H9 (cell line): ENCODE measurements around the gene CACNA2D3. TPM values are rescaled to one million over a fixed set of nuclear protein-coding genes. Genes with fewer than 3 reads are reported as not detected.

Experiments used
- DNase-seq: peaks from one replicate; pipeline ENCODE4 v3.0.0-alpha.2; 2017
- H2AFZ ChIP-seq: one replicate; pipeline ENCODE4 v1.6.1; 2013; ENCODE audit warnings: mild to moderate bottlenecking, low read length, control low read depth, moderate library complexity
- H2AK5ac ChIP-seq: 2 replicates; pipeline ENCODE4 v1.6.1; 2013; ENCODE audit warnings: low read length, control low read depth, mixed read lengths; ENCODE audit not compliant: insufficient read length
- H2BK120ac ChIP-seq: one replicate; pipeline ENCODE4 v1.6.1; 2013; ENCODE audit warnings: low read depth, mild to moderate bottlenecking, low read length, control low read depth, inconsistent platforms; ENCODE audit not compliant: poor library complexity, severe bottlenecking
- H2BK12ac ChIP-seq: 2 replicates; pipeline ENCODE4 v1.6.1; 2013; ENCODE audit warnings: low read length, control low read depth, mixed read lengths, low read depth; ENCODE audit not compliant: insufficient read length
- H2BK15ac ChIP-seq: 2 replicates; pipeline ENCODE4 v1.6.1; 2013; ENCODE audit warnings: low read depth, low read length, control low read depth
- H2BK20ac ChIP-seq: one replicate; pipeline ENCODE4 v1.6.1; 2013; ENCODE audit warnings: low read depth, mild to moderate bottlenecking, low read length, control low read depth, inconsistent platforms; ENCODE audit not compliant: poor library complexity, severe bottlenecking
- H2BK5ac ChIP-seq: 2 replicates; pipeline ENCODE4 v1.6.1; 2013; ENCODE audit warnings: low read length, control low read depth, mixed read lengths; ENCODE audit not compliant: insufficient read length
- H3K14ac ChIP-seq: 2 replicates; pipeline ENCODE4 v1.6.1; 2013; ENCODE audit warnings: low read length, control low read depth; ENCODE audit not compliant: insufficient read depth
- H3K18ac ChIP-seq: 2 replicates; pipeline ENCODE4 v1.6.1; 2013; ENCODE audit warnings: low read depth, mild to moderate bottlenecking, mixed read lengths, low read length, control low read depth; ENCODE audit not compliant: insufficient read length
- H3K23ac ChIP-seq: 2 replicates; pipeline ENCODE4 v1.6.1; 2013; ENCODE audit warnings: low read length, control low read depth, mixed read lengths, low read depth; ENCODE audit not compliant: insufficient read length
- H3K23me2 ChIP-seq: 2 replicates; pipeline ENCODE4 v1.6.1; 2013; ENCODE audit warnings: low read depth, mild to moderate bottlenecking, mixed read lengths, low read length, control low read depth; ENCODE audit not compliant: insufficient read length, poor library complexity, severe bottlenecking
- H3K27ac ChIP-seq: 2 replicates; pipeline ENCODE4 v1.5.1; 2013; ENCODE audit warnings: low read length, control low read depth, mixed read lengths, low read depth; ENCODE audit not compliant: insufficient read length
- H3K27me3 ChIP-seq: 2 replicates; pipeline ENCODE4 v1.6.1; 2013; ENCODE audit warnings: low read length, control low read depth, inconsistent platforms; ENCODE audit not compliant: insufficient read depth
- H3K4ac ChIP-seq: 2 replicates; pipeline ENCODE4 v1.6.1; 2013; ENCODE audit warnings: low read depth, mild to moderate bottlenecking, control low read depth, inconsistent platforms, low read length, moderate library complexity
- H3K4me1 ChIP-seq: 2 replicates; pipeline ENCODE4 v1.6.1; 2013; ENCODE audit warnings: low read length, control low read depth, inconsistent platforms; ENCODE audit not compliant: insufficient read depth
- H3K4me2 ChIP-seq: 2 replicates; pipeline ENCODE4 v1.6.1; 2013; ENCODE audit warnings: low read length, control low read depth, mixed read lengths; ENCODE audit not compliant: insufficient read length, insufficient read depth
- H3K56ac ChIP-seq: 2 replicates; pipeline ENCODE4 v1.6.1; 2013; ENCODE audit warnings: low read depth, mild to moderate bottlenecking, mixed read lengths, low read length, control low read depth; ENCODE audit not compliant: insufficient read length
- H3K79me1 ChIP-seq: 2 replicates; pipeline ENCODE4 v1.6.1; 2013; ENCODE audit warnings: low read depth, mild to moderate bottlenecking, moderate library complexity, low read length, control low read depth, inconsistent platforms; ENCODE audit not compliant: insufficient read depth, poor library complexity, severe bottlenecking
- H3K79me2 ChIP-seq: 2 replicates; pipeline ENCODE4 v1.6.1; 2013; ENCODE audit warnings: low read length, control low read depth, inconsistent platforms; ENCODE audit not compliant: insufficient read depth
- H3K9ac ChIP-seq: 2 replicates; pipeline ENCODE4 v1.6.1; 2013; ENCODE audit warnings: low read length, control low read depth, mixed read lengths; ENCODE audit not compliant: insufficient read length; ENCODE audit errors: extremely low read depth
- H3K9me3 ChIP-seq: one replicate; pipeline ENCODE4 v1.6.1; 2013; ENCODE audit warnings: low read depth, low read length, inconsistent platforms; ENCODE audit not compliant: control insufficient read depth
- H3T11ph ChIP-seq: one replicate; pipeline ENCODE4 v1.6.1; 2013; ENCODE audit warnings: mild to moderate bottlenecking, low read length, control low read depth, inconsistent platforms
- H4K20me1 ChIP-seq: one replicate; pipeline ENCODE4 v1.6.1; 2013; ENCODE audit not compliant: control insufficient read depth, insufficient read length, insufficient read depth
- H4K5ac ChIP-seq: 2 replicates; pipeline ENCODE4 v1.6.1; 2013; ENCODE audit warnings: low read depth, mild to moderate bottlenecking, mixed read lengths, low read length, control low read depth; ENCODE audit not compliant: insufficient read length
- H4K8ac ChIP-seq: replicated peaks from 2 replicates; pipeline ENCODE4 v1.6.1; 2013; ENCODE audit warnings: low read length, control low read depth, mixed read lengths, low read depth; ENCODE audit not compliant: insufficient read length
- H4K91ac ChIP-seq: 2 replicates; pipeline ENCODE4 v1.6.1; 2013; ENCODE audit warnings: low read depth, mild to moderate bottlenecking, moderate library complexity, mixed read lengths, low read length, control low read depth; ENCODE audit not compliant: insufficient read length
- H3K27ac Mint-ChIP-seq, 3 experiments: 2 replicates in 2 of 3; 3 replicates in 1 of 3; pipeline ENCODE4 v1.8.0; 2020 to 2021; ENCODE audit warnings: mixed read lengths in 3 of 3, mild to moderate bottlenecking in 1 of 3, moderate library complexity in 1 of 3
- H3K27me3 Mint-ChIP-seq: 2 replicates; pipeline ENCODE4 v1.8.0; 2021; ENCODE audit warnings: low read depth, mild to moderate bottlenecking, moderate library complexity, mixed read lengths
- H3K36me3 Mint-ChIP-seq, 3 experiments: 2 replicates in 2 of 3; 3 replicates in 1 of 3; pipeline ENCODE4 v1.8.0; 2020 to 2021; ENCODE audit warnings: low read depth in 3 of 3, mixed read lengths in 3 of 3; ENCODE audit not compliant: insufficient read depth in 1 of 3
- H3K4me1 Mint-ChIP-seq, 2 experiments: 2 replicates each; pipeline ENCODE4 v1.8.0; 2020; ENCODE audit warnings: mixed read lengths in 2 of 2
- H3K4me3 Mint-ChIP-seq, 2 experiments: 2 replicates in 1 of 2; 3 replicates in 1 of 2; pipeline ENCODE4 v1.8.0; 2020 to 2021; ENCODE audit warnings: mild to moderate bottlenecking in 2 of 2, mixed read lengths in 2 of 2, moderate library complexity in 1 of 2
- H3K9me3 Mint-ChIP-seq, 2 experiments: 2 replicates in 1 of 2; 3 replicates in 1 of 2; pipeline ENCODE4 v1.8.0; 2020; ENCODE audit warnings: mild to moderate bottlenecking in 2 of 2, mixed read lengths in 2 of 2, moderate library complexity in 1 of 2
- WGBS: extraction: QIAGEN DNeasy Blood & Tissue Kit; methylation state at CpG from one replicate; pipeline ENCODE4 v1.1.7; 2013; ENCODE audit warnings: missing lambda C conversion rate, low lambda C conversion rate, mixed read lengths; ENCODE audit not compliant: insufficient read length; ENCODE audit errors: extremely low coverage; 5-methylcytosine and 5-hydroxymethylcytosine counted together
- total RNA-seq: library from RNA; stranded (reverse); gene quantifications from 2 replicates; pipeline ENCODE4 v1.2.1, GENCODE V29; 2021
- TF ChIP-seq, protein P1 (sequence below): fragments of 200-600 bp; sonication (generic); conservative IDR thresholded peaks from 3 replicates; pipeline ENCODE4 v1.8.0; 2021; ENCODE audit warnings: antibody characterized with exemption, mild to moderate bottlenecking

CACNA2D3 gene
- total RNA-seq, 1 experiment from 2014 or later, result 3.2 TPM

GRCh38 chr3:54366839-54367238 is 244.5 kb downstream of the CACNA2D3 start:
- no peak overlapping the region for H3K4me3 Mint-ChIP-seq
- WGBS, result no CpG with 5 or more reads among the region's 3 CpGs
- Histone ChIP-seq H2AK5ac (no peak overlapping the region), H2BK120ac (no peak overlapping the region), H4K20me1 (no peaks in the 10 kb centered on the region), H3K27ac (no peak overlapping the region), H3K9me3 (no peaks in the 10 kb centered on the region), H3K14ac (no peak overlapping the region), H3K79me1 (no peaks in the 10 kb centered on the region), H3K4ac (no peak overlapping the region), H3K9ac (no peak overlapping the region), H3T11ph (no peak overlapping the region), H3K56ac (no peak overlapping the region), H2BK12ac (no peak overlapping the region), H3K4me2 (no peak overlapping the region), H4K91ac (no peak overlapping the region), H3K27me3 (no peaks in the 10 kb centered on the region), H3K79me2 (no peaks in the 10 kb centered on the region), H2BK5ac (no peak overlapping the region), H2BK20ac (no peak overlapping the region), H3K23me2 (no peaks in the 10 kb centered on the region), H3K18ac (no peak overlapping the region), H3K4me1 (no peaks in the 10 kb centered on the region), H2AFZ (no peak overlapping the region), H4K8ac (no peak overlapping the region), H2BK15ac (no peak overlapping the region), H3K23ac (no peak overlapping the region), H4K5ac (no peak overlapping the region)
- no peaks in the 10 kb centered on the region for H3K36me3 Mint-ChIP-seq
- no peak for DNase-seq
- H3K9me3 Mint-ChIP-seq, result no peaks in the 10 kb centered on the region
- H3K27ac Mint-ChIP-seq, result no peak overlapping the region
- H3K4me1 Mint-ChIP-seq, result no peaks in the 10 kb centered on the region; a peak in 1 of 4 replicates
- peaks cover 7% of the 10 kb centered on the region; the same call in 1 of the 2 replicates for H3K27me3 Mint-ChIP-seq
- TF ChIP-seq, protein P1, sequence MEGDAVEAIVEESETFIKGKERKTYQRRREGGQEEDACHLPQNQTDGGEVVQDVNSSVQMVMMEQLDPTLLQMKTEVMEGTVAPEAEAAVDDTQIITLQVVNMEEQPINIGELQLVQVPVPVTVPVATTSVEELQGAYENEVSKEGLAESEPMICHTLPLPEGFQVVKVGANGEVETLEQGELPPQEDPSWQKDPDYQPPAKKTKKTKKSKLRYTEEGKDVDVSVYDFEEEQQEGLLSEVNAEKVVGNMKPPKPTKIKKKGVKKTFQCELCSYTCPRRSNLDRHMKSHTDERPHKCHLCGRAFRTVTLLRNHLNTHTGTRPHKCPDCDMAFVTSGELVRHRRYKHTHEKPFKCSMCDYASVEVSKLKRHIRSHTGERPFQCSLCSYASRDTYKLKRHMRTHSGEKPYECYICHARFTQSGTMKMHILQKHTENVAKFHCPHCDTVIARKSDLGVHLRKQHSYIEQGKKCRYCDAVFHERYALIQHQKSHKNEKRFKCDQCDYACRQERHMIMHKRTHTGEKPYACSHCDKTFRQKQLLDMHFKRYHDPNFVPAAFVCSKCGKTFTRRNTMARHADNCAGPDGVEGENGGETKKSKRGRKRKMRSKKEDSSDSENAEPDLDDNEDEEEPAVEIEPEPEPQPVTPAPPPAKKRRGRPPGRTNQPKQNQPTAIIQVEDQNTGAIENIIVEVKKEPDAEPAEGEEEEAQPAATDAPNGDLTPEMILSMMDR, result no peak
